Erythroblast (primary cell): ENCODE results near the gene TNFRSF19.

ENCODE experiments used
- DNase-seq, 2 experiments: peaks; one replicate each; lab custom pipeline; 2025; lab: John Stamatoyannopoulos, UW
- GATA1 ChIP-seq: IDR thresholded peaks from 2 replicates; pipeline ENCODE4 v1.6.1; 2011; ENCODE audit warnings: low read depth, mild to moderate bottlenecking, control low read depth, low read length, moderate library complexity
- POLR2A ChIP-seq: IDR thresholded peaks from 2 replicates; pipeline ENCODE4 v1.6.1; 2011; ENCODE audit warnings: mild to moderate bottlenecking, low read length

Gene TNFRSF19

DNA sequence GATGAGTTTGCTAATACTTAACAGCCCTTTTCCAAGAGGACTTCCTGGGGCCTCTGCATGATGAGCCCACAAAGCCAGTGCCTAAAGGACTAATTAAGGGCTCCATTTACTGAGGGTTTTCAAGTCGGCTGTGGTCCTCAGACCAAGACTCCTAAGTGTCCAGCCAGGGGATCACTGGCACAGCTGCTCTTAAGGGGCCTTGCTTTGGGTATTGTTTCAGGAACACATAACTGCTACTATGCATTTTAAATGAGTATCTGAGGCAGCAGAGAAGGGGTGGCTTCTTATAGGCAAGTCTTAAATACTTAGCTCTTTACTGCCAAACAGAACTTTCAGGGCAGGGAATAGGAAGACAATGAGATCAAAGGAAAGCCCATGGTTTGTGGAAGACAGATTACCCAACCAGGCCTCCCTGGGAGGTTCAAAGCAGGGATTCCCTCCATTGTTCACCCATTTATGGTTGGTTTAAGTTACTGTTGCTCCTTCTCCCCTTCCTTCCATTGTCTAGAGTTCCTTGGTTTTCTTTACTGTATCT lies 61.9 kb downstream of the TNFRSF19 start:
- no peak for DNase-seq
- no peak for TF ChIP-seq POLR2A
- no peak for TF ChIP-seq GATA1

DNA sequence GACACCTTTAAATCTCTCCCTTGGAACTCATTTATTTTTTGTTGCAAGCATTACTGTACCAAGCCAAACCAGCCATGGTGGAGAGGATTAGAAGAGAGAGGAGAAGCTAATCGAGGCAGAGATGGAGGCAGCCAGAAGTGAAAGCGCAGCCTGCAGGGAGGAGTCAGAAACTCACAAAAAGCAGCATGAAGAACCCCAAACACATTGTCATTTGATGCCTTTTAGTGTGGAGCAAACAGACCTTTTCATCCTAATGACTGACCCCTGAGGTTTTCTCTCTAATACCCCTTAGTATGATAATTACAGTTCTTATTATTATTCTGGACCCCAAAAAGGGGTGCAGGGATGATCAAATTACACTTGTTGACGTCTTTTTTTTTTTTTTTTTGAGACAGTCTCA lies 62.5 kb downstream of the TNFRSF19 start:
- no peak for DNase-seq
- TF ChIP-seq POLR2A (no peak), GATA1 (no peak)

DNA sequence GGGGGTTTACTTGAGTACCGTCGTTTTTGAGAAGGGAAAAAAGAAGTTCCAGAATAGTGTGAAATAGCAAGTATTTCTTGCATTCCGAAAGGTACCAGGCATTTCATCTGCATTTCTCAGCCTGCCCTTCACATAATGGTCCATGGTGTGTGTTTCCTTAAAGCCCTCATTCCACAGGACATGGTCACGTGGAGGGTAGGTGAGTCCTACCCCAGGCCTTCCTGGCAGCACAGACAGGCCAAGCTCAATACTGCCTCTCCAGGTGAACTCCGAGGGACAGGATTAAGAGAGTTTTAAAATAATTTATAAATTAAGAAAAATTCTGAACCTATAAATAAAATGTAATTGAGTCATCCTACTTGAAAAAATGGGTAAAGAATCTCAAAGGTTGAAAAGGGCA lies 64.7 kb downstream of the TNFRSF19 start:
- no peak for DNase-seq

DNA sequence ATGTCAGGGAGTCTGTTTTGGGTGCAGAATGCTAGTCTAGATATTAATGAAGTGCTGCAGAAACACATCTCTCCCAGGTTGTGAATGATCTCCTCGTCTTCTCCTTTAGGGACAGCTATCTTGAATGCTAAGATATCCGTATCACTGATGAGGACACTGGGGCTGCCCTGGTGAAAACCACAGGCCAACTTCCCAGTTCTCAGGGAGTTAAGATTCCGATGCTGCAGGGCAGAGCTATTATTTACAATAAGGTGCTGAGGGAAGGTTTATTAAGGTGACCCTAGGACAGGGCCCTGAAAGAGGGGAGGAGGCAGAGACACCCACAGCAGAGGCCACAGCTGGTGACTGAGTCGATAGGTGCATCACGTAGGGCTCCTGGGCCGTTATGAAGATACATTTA lies 66.1 kb downstream of the TNFRSF19 start:
- no peak for TF ChIP-seq POLR2A
- no peak for TF ChIP-seq GATA1
- DNase-seq: no peak

More for the DNA sequence above, 64.7 kb downstream of the TNFRSF19 start:
- no peak for TF ChIP-seq POLR2A
- no peak for TF ChIP-seq GATA1

DNA sequence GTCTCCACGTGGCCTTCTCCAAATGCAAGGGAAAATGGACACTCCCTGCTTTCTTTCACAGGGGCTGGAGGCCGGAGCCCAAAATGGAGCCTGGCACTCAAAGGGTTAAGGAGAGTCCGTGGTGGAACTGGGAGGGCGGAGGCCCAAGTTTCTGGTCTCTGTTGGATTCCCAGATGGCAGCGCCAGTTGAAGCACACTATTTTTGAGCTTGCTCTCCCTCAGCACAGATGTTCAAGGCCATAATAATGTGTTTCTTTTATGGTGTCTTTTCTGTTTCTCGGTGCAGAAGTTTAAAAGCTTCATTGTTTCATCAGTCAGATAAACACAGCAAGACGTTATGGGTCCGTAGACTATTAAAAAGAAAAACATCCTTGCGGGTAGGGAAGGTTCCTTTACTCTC lies 67.6 kb downstream of the TNFRSF19 start:
- TF ChIP-seq GATA1 (no peak), POLR2A (no peak)
- DNase-seq: no peak

DNA sequence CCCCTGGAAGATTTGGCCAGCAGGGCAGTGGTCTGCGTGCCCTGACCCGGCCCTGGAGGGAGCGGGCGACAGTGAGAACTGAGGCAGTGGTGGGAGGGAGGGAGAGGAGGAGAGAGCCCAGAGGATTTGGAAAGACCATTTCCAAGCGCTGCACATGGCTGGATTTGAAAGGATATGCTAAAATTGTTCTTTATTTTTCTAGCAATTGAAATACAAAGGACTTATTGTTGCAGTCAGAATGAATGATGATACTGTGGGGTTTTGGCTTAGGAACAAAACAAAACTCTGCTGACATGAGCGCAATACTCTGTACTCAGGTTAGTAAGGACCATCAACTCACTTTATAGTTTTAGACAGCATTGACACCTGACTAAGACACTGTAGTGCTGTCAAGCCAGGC lies 69.5 kb downstream of the TNFRSF19 start:
- DNase-seq: no peak
- TF ChIP-seq POLR2A (no peak), GATA1 (no peak)

DNA sequence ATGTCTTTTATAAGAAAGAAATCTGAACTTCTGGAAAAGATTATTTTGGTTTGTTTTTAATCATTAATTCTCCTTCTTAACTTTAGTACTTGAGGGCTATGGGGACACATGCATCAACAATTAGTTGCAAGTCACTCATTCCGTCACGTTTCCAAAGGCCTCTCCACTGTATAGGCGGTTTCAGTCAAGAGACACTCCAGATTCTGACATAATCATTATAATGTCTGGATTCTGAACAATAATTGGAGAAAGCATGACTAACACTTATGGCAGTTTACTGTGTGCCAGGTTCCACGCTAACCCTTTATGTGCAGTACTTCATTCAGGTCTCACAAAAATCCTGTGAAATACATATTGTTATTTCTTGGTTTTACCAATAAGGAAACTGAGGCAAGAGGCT lies 71.9 kb downstream of the TNFRSF19 start:
- no peak for TF ChIP-seq POLR2A
- TF ChIP-seq GATA1: no peak
- no peak for DNase-seq

DNA sequence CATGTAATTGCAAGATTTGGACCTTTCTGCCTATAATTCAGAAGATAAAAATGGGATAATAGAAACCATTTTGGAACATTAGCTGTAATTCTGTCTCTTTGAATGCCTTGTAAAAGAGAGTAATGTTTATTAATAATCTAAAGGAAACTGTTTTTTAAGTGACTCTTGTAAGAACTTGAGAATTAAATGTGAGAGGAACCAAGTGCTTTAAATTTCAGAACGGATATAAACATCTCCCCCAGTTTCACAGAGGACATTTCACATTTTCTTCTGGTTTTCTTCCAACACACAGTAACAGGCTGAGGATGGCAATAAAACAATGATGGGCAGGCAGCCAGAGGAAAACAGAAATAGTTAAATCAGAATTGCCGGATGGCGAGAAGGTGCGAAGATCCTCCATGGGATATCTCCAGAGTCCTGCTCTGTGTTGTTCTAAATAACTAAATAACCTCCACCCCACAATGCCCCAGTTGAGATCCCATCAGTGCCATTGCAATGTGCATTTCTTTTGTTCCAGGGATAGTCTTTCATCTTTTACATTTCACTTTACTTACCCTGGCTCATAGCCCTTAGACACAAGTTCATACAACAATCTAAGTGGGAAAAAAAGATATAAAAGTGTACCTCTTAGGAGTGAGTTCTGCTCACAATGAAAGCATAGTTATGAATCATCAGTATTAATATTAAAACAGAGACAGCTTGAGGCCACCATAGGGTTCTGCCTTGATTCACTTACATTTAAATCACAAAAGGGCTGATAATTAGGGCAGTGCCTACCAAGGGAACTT lies 73.3 kb downstream of the TNFRSF19 start:
- no peak for DNase-seq
- no peak for TF ChIP-seq POLR2A
- TF ChIP-seq GATA1: no peak

DNA sequence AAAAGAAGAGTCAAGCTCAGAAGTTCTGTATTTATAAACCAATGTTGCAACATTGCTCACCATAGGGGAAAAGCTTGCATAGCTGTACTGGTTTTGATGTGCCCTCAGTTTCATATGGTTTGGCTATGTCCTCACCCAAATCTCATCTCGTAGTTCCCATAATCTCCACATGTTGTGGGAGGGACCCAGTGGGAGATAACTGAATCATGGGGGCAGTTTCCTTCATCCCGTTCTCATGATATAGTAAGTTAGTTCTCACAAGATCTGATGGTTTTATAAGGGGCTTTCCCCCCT lies 73.9 kb downstream of the TNFRSF19 start:
- no peak for DNase-seq

DNA sequence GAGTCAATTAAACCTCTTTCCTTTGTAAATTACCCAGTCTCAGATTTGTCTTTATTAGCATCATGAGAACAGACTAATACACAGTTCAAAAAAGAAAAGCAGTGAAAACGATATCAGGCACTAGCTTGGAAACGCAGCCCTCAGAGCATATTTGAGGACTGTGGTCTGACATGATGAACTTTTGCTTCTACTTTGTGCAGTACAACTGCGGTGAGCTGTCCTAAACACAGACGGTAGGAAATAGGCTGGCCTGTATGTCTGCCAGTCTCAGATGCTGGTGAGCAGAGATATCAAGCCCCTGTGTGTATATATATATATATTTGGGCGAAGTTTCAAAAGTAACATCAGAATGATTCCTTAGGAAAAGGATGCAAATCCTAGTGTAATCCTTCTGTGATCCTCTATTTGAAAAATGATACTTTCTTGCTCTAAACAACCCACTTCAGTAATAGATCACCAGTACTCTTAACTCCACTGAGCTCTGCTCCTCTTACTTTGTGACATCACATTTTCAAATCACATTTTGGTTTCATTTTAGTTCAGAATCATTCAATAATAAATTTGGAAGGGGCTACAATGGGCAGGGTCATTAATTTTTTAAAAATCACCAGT lies 74.4 kb downstream of the TNFRSF19 start:
- TF ChIP-seq GATA1 (no peak), POLR2A (no peak)
- no peak for DNase-seq

More for the DNA sequence above, 73.9 kb downstream of the TNFRSF19 start:
- TF ChIP-seq POLR2A (no peak), GATA1 (no peak)

DNA sequence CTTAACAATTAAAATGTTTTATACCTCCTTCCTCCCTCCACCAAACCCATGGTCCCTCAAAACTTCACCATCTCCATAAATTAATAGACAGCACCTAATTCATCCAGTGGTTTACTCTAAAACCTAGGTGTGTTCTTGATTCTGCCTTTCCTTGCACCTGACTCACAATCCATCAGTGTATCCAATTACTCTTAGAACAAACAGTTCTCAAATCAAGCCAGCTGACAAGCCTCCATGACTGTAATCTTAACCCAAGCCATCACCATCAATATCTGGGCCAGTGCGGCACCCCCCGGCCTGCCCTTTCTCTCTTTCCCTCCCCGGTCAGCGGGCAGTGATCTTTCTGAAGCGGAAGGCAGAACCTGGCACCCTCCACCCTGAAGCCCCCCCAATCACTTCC lies 75.6 kb downstream of the TNFRSF19 start:
- no peak for DNase-seq
- TF ChIP-seq POLR2A: no peak
- no peak for TF ChIP-seq GATA1

DNA sequence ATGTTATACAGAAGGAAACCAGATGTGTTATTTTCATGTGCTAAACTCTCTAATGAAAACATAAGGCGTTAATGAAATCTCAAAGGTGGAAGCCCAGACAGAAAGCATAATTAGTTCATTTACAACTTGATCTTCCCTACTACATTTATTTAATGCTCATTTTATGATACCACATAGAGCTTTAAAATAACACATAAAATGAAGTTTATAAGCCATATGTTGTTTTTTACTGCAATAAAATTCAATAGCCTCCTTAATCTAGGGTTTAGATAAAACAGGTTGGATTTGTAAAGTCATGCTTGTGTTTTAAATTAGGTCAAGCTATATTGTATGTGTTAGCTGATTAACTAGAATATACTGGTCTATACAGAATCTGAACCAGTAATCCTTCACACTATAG lies 81.2 kb downstream of the TNFRSF19 start:
- TF ChIP-seq GATA1: no peak
- no peak for TF ChIP-seq POLR2A
- DNase-seq: no peak

DNA sequence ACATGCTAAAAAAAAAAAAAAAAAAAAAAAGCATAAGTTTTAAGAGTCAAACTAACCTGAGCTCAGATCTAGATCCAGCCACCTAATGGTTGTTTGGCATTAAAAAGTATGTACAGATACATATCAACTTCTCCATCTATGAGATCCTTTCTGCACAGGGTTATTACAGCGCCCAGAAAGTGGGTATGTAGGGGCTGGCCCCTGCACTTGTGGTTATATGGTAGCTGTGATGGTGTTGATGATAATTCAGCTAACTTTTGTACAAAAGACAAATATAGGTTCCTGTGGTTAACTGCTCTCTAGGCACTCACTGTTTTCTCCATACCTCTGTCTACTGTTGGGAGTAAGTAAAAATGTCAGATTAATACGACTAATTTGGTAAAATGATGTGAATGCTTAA lies 81.7 kb downstream of the TNFRSF19 start:
- no peak for TF ChIP-seq POLR2A
- DNase-seq: no peak

DNA sequence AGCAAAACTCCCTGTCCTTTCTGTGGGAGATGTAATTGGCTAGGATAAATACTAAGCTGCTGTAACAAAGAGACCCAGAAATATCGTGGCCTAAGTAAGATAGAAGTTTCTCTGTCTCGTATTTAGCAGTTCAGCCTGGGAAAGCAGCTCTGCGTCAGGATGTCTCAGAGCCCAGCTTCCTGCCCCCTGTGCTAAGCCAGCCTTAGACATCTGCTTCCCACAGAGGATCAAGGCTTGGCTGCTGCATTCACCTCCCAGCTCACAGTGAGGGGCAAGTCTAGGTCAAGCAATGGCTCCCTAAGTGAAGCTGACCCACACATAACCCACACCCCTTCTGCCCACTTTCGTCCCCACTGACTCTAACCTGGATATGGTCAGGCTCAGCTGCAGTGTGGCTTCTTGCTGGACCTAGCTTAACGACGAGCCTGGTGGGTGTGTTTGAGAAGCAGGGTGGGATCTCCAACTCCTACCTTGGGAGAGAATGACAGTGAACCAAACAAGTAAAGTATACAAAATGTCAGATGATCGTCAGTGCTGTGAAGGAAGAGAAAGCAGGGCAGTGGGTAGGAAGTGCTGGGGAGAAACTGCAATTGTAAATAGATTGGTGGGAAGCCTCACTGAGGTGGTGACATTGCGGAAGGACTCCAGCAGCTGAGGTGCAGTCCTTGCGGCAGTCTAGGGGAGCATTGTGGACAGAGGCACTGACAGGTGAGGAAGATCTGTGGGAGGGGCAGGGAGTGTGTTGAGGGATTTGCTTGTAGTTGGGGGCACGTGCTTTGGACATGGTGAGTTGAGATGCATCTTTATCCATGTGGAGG lies 82.9 kb downstream of the TNFRSF19 start:
- TF ChIP-seq POLR2A (no peak), GATA1 (no peak)
- no peak for DNase-seq
